ENCODE measurements around the gene CDNF.
A peak's percentile ranks its signal among the peaks of the same experiment; 100 is the strongest.

CDNF gene

GRCh38 chr10:14837757-14838581, at the start of gene CDNF, which contains the start of the genes HSPA14 and MSANTD7:
Gene CDNF, minus strand, starts transcription at chr10:14838037. Its CDS starts 91 bp downstream, at chr10:14837946.
Gene HSPA14, plus strand, starts transcription at chr10:14838306. Its CDS starts 97 bp downstream, at chr10:14838403.
Gene MSANTD7, plus strand, starts transcription at chr10:14838306. Its CDS starts 3,979 bp downstream, at chr10:14842285.
- no CpG with 5 or more reads among the region's 72 CpGs for WGBS (ENCODE audit: insufficient coverage, insufficient read length)
- H3K9me3 ChIP-seq (ENCODE audit: control insufficient read depth, insufficient read depth, low read length) = no peaks in the 10 kb centered on the region
- H3K4me3 ChIP-seq (ENCODE audit: low read length) = peak within 1 kb of the TSS; percentile 75
- no peaks in the 10 kb centered on the region for H3K27me3 ChIP-seq (ENCODE audit: control insufficient read depth, insufficient read depth, low read length)
- no peak within 1 kb of the TSS for H3K27ac ChIP-seq (ENCODE audit: low read length)
- H3K4me1 ChIP-seq (ENCODE audit: control insufficient read depth, insufficient read depth, low read length) = no peaks in the 10 kb centered on the region
- H3K36me3 ChIP-seq (ENCODE audit: control insufficient read depth, insufficient read depth, low read length) = peaks cover 7% of the 10 kb centered on the region; the same call in 1 of the 2 replicates
- peak; percentile 98 for DNase-seq (ENCODE audit: low read depth, low spot score)

- Histone ChIP-seq H3K27me3 (ENCODE audit: control insufficient read depth, insufficient read depth, low read length) (no peaks in the 10 kb centered on the region), H3K27ac (ENCODE audit: low read length) (no peak overlapping the region), H3K36me3 (ENCODE audit: control insufficient read depth, insufficient read depth, low read length) (no peaks in the 10 kb centered on the region; the same call in 1 of the 2 replicates), H3K4me1 (ENCODE audit: control insufficient read depth, insufficient read depth, low read length) (no peaks in the 10 kb centered on the region), H3K4me3 (ENCODE audit: low read length) (no peak overlapping the region), H3K9me3 (ENCODE audit: control insufficient read depth, insufficient read depth, low read length) (no peaks in the 10 kb centered on the region)
- DNase-seq (ENCODE audit: low read depth, low spot score) = no peak
- WGBS (ENCODE audit: insufficient coverage, insufficient read length) = no CpG with 5 or more reads among the region's 3 CpGs
Measured at GRCh38 chr10:14884082-14884481, 46.2 kb upstream of the CDNF start.

GRCh38 chr10:14880229-14880628, 42.4 kb upstream of the CDNF start:
- WGBS (ENCODE audit: insufficient coverage, insufficient read length) = no CpG with 5 or more reads among the region's 7 CpGs
- no peaks in the 10 kb centered on the region for H3K27me3 ChIP-seq (ENCODE audit: control insufficient read depth, insufficient read depth, low read length)
- H3K27ac ChIP-seq (ENCODE audit: low read length) = no peak overlapping the region
- no peaks in the 10 kb centered on the region for H3K9me3 ChIP-seq (ENCODE audit: control insufficient read depth, insufficient read depth, low read length)
- H3K36me3 ChIP-seq (ENCODE audit: control insufficient read depth, insufficient read depth, low read length) = no peaks in the 10 kb centered on the region
- no peak for DNase-seq (ENCODE audit: low read depth, low spot score)
- H3K4me1 ChIP-seq (ENCODE audit: control insufficient read depth, insufficient read depth, low read length) = no peaks in the 10 kb centered on the region; the same call in 1 of the 2 replicates
- peak overlapping the region; percentile 24; the same call in 1 of the 2 replicates for H3K4me3 ChIP-seq (ENCODE audit: low read length)

GRCh38 chr10:14879928-14880193, 42.0 kb upstream of the CDNF start:
- no peaks in the 10 kb centered on the region for H3K36me3 ChIP-seq (ENCODE audit: control insufficient read depth, insufficient read depth, low read length)
- no CpG with 5 or more reads among the region's 5 CpGs for WGBS (ENCODE audit: insufficient coverage, insufficient read length)
- H3K4me1 ChIP-seq (ENCODE audit: control insufficient read depth, insufficient read depth, low read length) = no peaks in the 10 kb centered on the region; the same call in 1 of the 2 replicates
- H3K9me3 ChIP-seq (ENCODE audit: control insufficient read depth, insufficient read depth, low read length) = no peaks in the 10 kb centered on the region
- DNase-seq (ENCODE audit: low read depth, low spot score) = no peak
- peak overlapping the region; percentile 24; the same call in 1 of the 2 replicates for H3K4me3 ChIP-seq (ENCODE audit: low read length)
- no peak overlapping the region for H3K27ac ChIP-seq (ENCODE audit: low read length)
- H3K27me3 ChIP-seq (ENCODE audit: control insufficient read depth, insufficient read depth, low read length) = no peaks in the 10 kb centered on the region

- H3K27ac ChIP-seq (ENCODE audit: low read length) = no peak overlapping the region
- no peaks in the 10 kb centered on the region for H3K9me3 ChIP-seq (ENCODE audit: control insufficient read depth, insufficient read depth, low read length)
- no peak for DNase-seq (ENCODE audit: low read depth, low spot score)
- no peaks in the 10 kb centered on the region for H3K27me3 ChIP-seq (ENCODE audit: control insufficient read depth, insufficient read depth, low read length)
- H3K4me3 ChIP-seq (ENCODE audit: low read length) = peak overlapping the region; percentile 95
- no peaks in the 10 kb centered on the region for H3K36me3 ChIP-seq (ENCODE audit: control insufficient read depth, insufficient read depth, low read length)
- no peaks in the 10 kb centered on the region; the same call in 1 of the 2 replicates for H3K4me1 ChIP-seq (ENCODE audit: control insufficient read depth, insufficient read depth, low read length)
- WGBS (ENCODE audit: insufficient coverage, insufficient read length) = no CpG with 5 or more reads among the region's 60 CpGs
Measured at GRCh38 chr10:14879124-14879927, 41.5 kb upstream of the CDNF start.

- peak; percentile 61 for DNase-seq (ENCODE audit: low read depth, low spot score)
- Histone ChIP-seq H3K36me3 (ENCODE audit: control insufficient read depth, insufficient read depth, low read length) (no peaks in the 10 kb centered on the region), H3K4me1 (ENCODE audit: control insufficient read depth, insufficient read depth, low read length) (no peaks in the 10 kb centered on the region; the same call in 1 of the 2 replicates), H3K27me3 (ENCODE audit: control insufficient read depth, insufficient read depth, low read length) (no peaks in the 10 kb centered on the region), H3K9me3 (ENCODE audit: control insufficient read depth, insufficient read depth, low read length) (no peaks in the 10 kb centered on the region), H3K27ac (ENCODE audit: low read length) (no peak within 1 kb of the TSS), H3K4me3 (ENCODE audit: low read length) (peak within 1 kb of the TSS; percentile 95)
- no CpG with 5 or more reads among the region's 102 CpGs for WGBS (ENCODE audit: insufficient coverage, insufficient read length)
Measured at GRCh38 chr10:14878266-14879123, 40.7 kb upstream of the CDNF start, which contains the start of gene SUV39H2. Gene SUV39H2, plus strand, starts transcription at chr10:14878866. Its CDS starts 23 bp downstream, at chr10:14878889.

GRCh38 chr10:14876764-14877163, 38.9 kb upstream of the CDNF start:
- Histone ChIP-seq H3K9me3 (ENCODE audit: control insufficient read depth, insufficient read depth, low read length) (no peaks in the 10 kb centered on the region), H3K27ac (ENCODE audit: low read length) (no peak overlapping the region), H3K36me3 (ENCODE audit: control insufficient read depth, insufficient read depth, low read length) (no peaks in the 10 kb centered on the region), H3K4me3 (ENCODE audit: low read length) (no peak overlapping the region), H3K4me1 (ENCODE audit: control insufficient read depth, insufficient read depth, low read length) (no peaks in the 10 kb centered on the region; the same call in 1 of the 2 replicates), H3K27me3 (ENCODE audit: control insufficient read depth, insufficient read depth, low read length) (no peaks in the 10 kb centered on the region)
- WGBS (ENCODE audit: insufficient coverage, insufficient read length) = no CpG with 5 or more reads among the region's 9 CpGs
- DNase-seq (ENCODE audit: low read depth, low spot score) = no peak

- Histone ChIP-seq H3K9me3 (ENCODE audit: control insufficient read depth, insufficient read depth, low read length) (no peaks in the 10 kb centered on the region), H3K27ac (ENCODE audit: low read length) (no peak overlapping the region)
- WGBS (ENCODE audit: insufficient coverage, insufficient read length) = no CpG with 5 or more reads among the region's 12 CpGs
Measured at GRCh38 chr10:14875941-14876340, 38.1 kb upstream of the CDNF start.

GRCh38 chr10:14873090-14873760, 35.4 kb upstream of the CDNF start:
- Histone ChIP-seq H3K36me3 (ENCODE audit: control insufficient read depth, insufficient read depth, low read length) (peaks cover 2% of the 10 kb centered on the region; the same call in 1 of the 2 replicates), H3K27ac (ENCODE audit: low read length) (no peak overlapping the region), H3K9me3 (ENCODE audit: control insufficient read depth, insufficient read depth, low read length) (no peaks in the 10 kb centered on the region), H3K4me1 (ENCODE audit: control insufficient read depth, insufficient read depth, low read length) (no peaks in the 10 kb centered on the region; the same call in 1 of the 2 replicates), H3K4me3 (ENCODE audit: low read length) (no peak overlapping the region), H3K27me3 (ENCODE audit: control insufficient read depth, insufficient read depth, low read length) (no peaks in the 10 kb centered on the region)
- no peak for DNase-seq (ENCODE audit: low read depth, low spot score)
- no CpG with 5 or more reads among the region's 2 CpGs for WGBS (ENCODE audit: insufficient coverage, insufficient read length)

More at GRCh38 chr10:14875941-14876340, 38.1 kb upstream of the CDNF start:
- Histone ChIP-seq H3K27me3 (ENCODE audit: control insufficient read depth, insufficient read depth, low read length) (no peaks in the 10 kb centered on the region), H3K4me1 (ENCODE audit: control insufficient read depth, insufficient read depth, low read length) (no peaks in the 10 kb centered on the region; the same call in 1 of the 2 replicates), H3K4me3 (ENCODE audit: low read length) (no peak overlapping the region), H3K36me3 (ENCODE audit: control insufficient read depth, insufficient read depth, low read length) (no peaks in the 10 kb centered on the region)
- no peak for DNase-seq (ENCODE audit: low read depth, low spot score)
